RWPE1 (cell line): ENCODE results near the gene CALHM6.

Experiments
- CTCF ChIA-PET: fragments of 350-600 bp; sonication (Branson Sonifier 250); formaldehyde crosslinking; extraction: SDS; loops from one replicate; lab custom pipeline; 2021; lab: Yijun Ruan, JAX
- POLR2A ChIA-PET: fragments of 400-600 bp; formaldehyde crosslinking; extraction: SDS; loops from one replicate; lab custom pipeline; 2020; ENCODE audit warnings: antibody characterized with exemption; ENCODE audit not compliant: low non-redundant PET; lab: Yijun Ruan, JAX
- DNase-seq: peaks from one replicate; pipeline ENCODE4 v3.0.0; 2012; ENCODE audit warnings: low spot score
- H3K27ac ChIP-seq: fragments of 450-650 bp; 2 replicates; pipeline ENCODE4 v1.5.1; 2017
- CTCF ChIP-seq: fragments of 450-650 bp; conservative IDR thresholded peaks from 2 replicates; pipeline ENCODE4 v1.5.1; 2017; ENCODE audit warnings: low read depth, mild to moderate bottlenecking

The CALHM6 gene

DNA sequence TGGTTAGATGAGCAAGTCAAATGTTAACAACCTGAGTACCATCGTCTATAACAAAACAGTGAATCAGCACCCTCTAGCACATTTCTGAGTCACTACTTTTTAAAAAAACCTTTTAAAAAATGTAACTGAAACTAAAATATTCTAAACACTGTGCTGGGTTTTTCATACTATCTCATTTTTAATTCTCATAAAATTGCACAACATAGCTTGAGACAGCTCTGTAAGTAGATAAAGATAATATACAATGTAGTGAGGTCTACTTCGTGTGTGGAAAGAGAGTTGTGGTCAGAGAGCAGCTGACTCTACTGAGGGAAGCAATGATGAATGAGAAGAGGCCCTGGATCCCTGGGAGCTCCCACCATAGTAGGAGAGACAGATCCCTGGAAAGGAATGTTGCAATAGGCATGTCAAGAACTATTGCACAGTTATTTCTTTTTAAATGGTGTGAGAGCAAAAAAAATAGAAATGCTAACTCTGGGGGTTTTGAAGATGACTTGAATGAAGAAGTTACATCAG, 13.6 kb upstream of the CALHM6 start:
- ChIA-PET CTCF (interaction anchor here (0.6 kb wide), 1 partner anchor 151 kb away, joined by 5 read pairs; no protein-coding TSS in a partner anchor), POLR2A (interaction anchor here (0.5 kb wide), 1 partner anchor 993 kb away, joined by 6 read pairs; no protein-coding TSS in a partner anchor)
- no peak for DNase-seq
- H3K27ac ChIP-seq, result no peak overlapping the region
- TF ChIP-seq CTCF, result no peak

- ChIA-PET CTCF (no interaction called here), POLR2A (no interaction called here)
- no peak overlapping the region for H3K27ac ChIP-seq
- no peak for TF ChIP-seq CTCF
- DNase-seq, result no peak
These were observed 11.6 kb upstream of the CALHM6 start for GRCh38 chr6:116449565-116449964.

GRCh38 chr6:116450185-116450710, 10.9 kb upstream of the CALHM6 start:
- POLR2A ChIA-PET, result no interaction called here
- TF ChIP-seq CTCF, result no peak
- CTCF ChIA-PET, result no interaction called here
- no peak for DNase-seq
- no peak overlapping the region for H3K27ac ChIP-seq

- ChIA-PET CTCF (interaction anchor here (1.6 kb wide), 1 partner anchor 164 kb away, joined by 7 read pairs; no protein-coding TSS in a partner anchor), POLR2A (no interaction called here)
- TF ChIP-seq CTCF, result no peak
- no peak for DNase-seq
- no peak overlapping the region for H3K27ac ChIP-seq
These were observed 10.1 kb upstream of the CALHM6 start for GRCh38 chr6:116450769-116451740.

GRCh38 chr6:116451916-116452315, 9.3 kb upstream of the CALHM6 start:
- H3K27ac ChIP-seq, result no peak overlapping the region
- TF ChIP-seq CTCF, result no peak
- no peak for DNase-seq
- POLR2A ChIA-PET, result no interaction called here
- CTCF ChIA-PET, result interaction anchor here (0.6 to 1.6 kb wide), 2 partner anchors 164 to 233 kb away, joined by 5 to 7 read pairs; no protein-coding TSS in a partner anchor

GRCh38 chr6:116452531-116452930, 8.6 kb upstream of the CALHM6 start:
- ChIA-PET POLR2A (no interaction called here), CTCF (interaction anchor here (0.6 to 1.6 kb wide), 2 partner anchors 165 to 234 kb away, joined by 5 to 7 read pairs; no protein-coding TSS in a partner anchor)
- no peak overlapping the region for H3K27ac ChIP-seq
- no peak for TF ChIP-seq CTCF
- no peak for DNase-seq
